Retinal pigment epithelial cell (primary cell): ENCODE data around the gene ACTG1.

Experiments used
- DNase-seq: peaks from one replicate; pipeline ENCODE4 v3.0.0-alpha.2; 2010; ENCODE audit warnings: low read depth
- H3K4me3 ChIP-seq: 2 replicates; pipeline ENCODE4 v1.5.1; 2011; ENCODE audit warnings: mild to moderate bottlenecking, low read length, control low read depth, moderate library complexity
- CTCF ChIP-seq: conservative IDR thresholded peaks from 2 replicates; pipeline ENCODE4 v1.5.1; 2011; ENCODE audit warnings: low read depth, low read length, control low read depth, inconsistent platforms

Gene ACTG1

GRCh38 chr17:81465910-81466309, 46.7 kb downstream of the ACTG1 start:
- DNase-seq, result no peak
- TF ChIP-seq CTCF, result no peak

GRCh38 chr17:81464586-81464985, 48.0 kb downstream of the ACTG1 start:
- no peak for TF ChIP-seq CTCF
- no peak for DNase-seq
- no peak overlapping the region for H3K4me3 ChIP-seq

More at GRCh38 chr17:81465910-81466309, 46.7 kb downstream of the ACTG1 start:
- H3K4me3 ChIP-seq, result no peak overlapping the region

- TF ChIP-seq CTCF, result no peak
- DNase-seq, result no peak
- no peak overlapping the region for H3K4me3 ChIP-seq
Observed at GRCh38 chr17:81463506-81463905, 49.1 kb downstream of the ACTG1 start.

GRCh38 chr17:81462506-81463125, 50.0 kb downstream of the ACTG1 start:
- TF ChIP-seq CTCF, result no peak
- no peak overlapping the region for H3K4me3 ChIP-seq
- DNase-seq, result no peak

GRCh38 chr17:81461607-81462500, 50.7 kb downstream of the ACTG1 start:
- DNase-seq, result no peak
- no peak overlapping the region for H3K4me3 ChIP-seq

GRCh38 chr17:81460856-81461460, 51.6 kb downstream of the ACTG1 start:
- DNase-seq, result no peak
- TF ChIP-seq CTCF, result no peak
- no peak overlapping the region for H3K4me3 ChIP-seq

More at GRCh38 chr17:81461607-81462500, 50.7 kb downstream of the ACTG1 start:
- no peak for TF ChIP-seq CTCF
